Chondrocyte (in vitro differentiated cells): ENCODE measurements around the gene MAML2. TPM values are rescaled to one million over a fixed set of nuclear protein-coding genes. Genes with fewer than 3 reads are reported as not detected.

Experiments used
- DNase-seq: peaks from one replicate; pipeline ENCODE4 v3.0.0; 2021; ENCODE audit warnings: mixed read lengths, low spot score
- H3K27ac Mint-ChIP-seq: one replicate; pipeline ENCODE4 v1.8.0; 2021; ENCODE audit warnings: mild to moderate bottlenecking, moderate library complexity, mixed read lengths; ENCODE audit not compliant: unreplicated experiment
- H3K27me3 Mint-ChIP-seq: 2 replicates; pipeline ENCODE4 v1.8.0; 2021; ENCODE audit warnings: low read depth, mixed read lengths
- H3K36me3 Mint-ChIP-seq: 2 replicates; pipeline ENCODE4 v1.8.0; 2021; ENCODE audit warnings: low read depth, mixed read lengths
- H3K4me1 Mint-ChIP-seq: 2 replicates; pipeline ENCODE4 v1.8.0; 2021; ENCODE audit warnings: low read depth, mild to moderate bottlenecking, mixed read lengths
- H3K4me3 Mint-ChIP-seq: one replicate; pipeline ENCODE4 v1.8.0; 2021; ENCODE audit warnings: mild to moderate bottlenecking, moderate library complexity, mixed read lengths; ENCODE audit not compliant: unreplicated experiment
- H3K9me3 Mint-ChIP-seq: 2 replicates; pipeline ENCODE4 v1.8.0; 2021; ENCODE audit warnings: low read depth, mixed read lengths
- total RNA-seq: library from RNA; stranded (reverse); gene quantifications from 3 replicates; pipeline ENCODE4 v1.2.1, GENCODE V29; 2021
- TF ChIP-seq, protein P1 (sequence below): fragments of 200-600 bp; sonication (generic); IDR thresholded peaks from 2 replicates; pipeline ENCODE4 v1.5.0; 2021; ENCODE audit warnings: antibody characterized with exemption, mild to moderate bottlenecking, moderate library complexity

The MAML2 gene
- total RNA-seq, 1 donor from 2014 or later = 19.0 TPM

GRCh38 chr11:96322775-96323641 lies 20.0 kb downstream of the MAML2 start:
- H3K36me3 Mint-ChIP-seq = peaks cover 1% of the 10 kb centered on the region
- peaks cover 93% of the 10 kb centered on the region for H3K4me1 Mint-ChIP-seq
- TF ChIP-seq, protein P1, sequence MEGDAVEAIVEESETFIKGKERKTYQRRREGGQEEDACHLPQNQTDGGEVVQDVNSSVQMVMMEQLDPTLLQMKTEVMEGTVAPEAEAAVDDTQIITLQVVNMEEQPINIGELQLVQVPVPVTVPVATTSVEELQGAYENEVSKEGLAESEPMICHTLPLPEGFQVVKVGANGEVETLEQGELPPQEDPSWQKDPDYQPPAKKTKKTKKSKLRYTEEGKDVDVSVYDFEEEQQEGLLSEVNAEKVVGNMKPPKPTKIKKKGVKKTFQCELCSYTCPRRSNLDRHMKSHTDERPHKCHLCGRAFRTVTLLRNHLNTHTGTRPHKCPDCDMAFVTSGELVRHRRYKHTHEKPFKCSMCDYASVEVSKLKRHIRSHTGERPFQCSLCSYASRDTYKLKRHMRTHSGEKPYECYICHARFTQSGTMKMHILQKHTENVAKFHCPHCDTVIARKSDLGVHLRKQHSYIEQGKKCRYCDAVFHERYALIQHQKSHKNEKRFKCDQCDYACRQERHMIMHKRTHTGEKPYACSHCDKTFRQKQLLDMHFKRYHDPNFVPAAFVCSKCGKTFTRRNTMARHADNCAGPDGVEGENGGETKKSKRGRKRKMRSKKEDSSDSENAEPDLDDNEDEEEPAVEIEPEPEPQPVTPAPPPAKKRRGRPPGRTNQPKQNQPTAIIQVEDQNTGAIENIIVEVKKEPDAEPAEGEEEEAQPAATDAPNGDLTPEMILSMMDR = no peak
- no peaks in the 10 kb centered on the region for H3K9me3 Mint-ChIP-seq
- H3K27me3 Mint-ChIP-seq = no peaks in the 10 kb centered on the region
- H3K4me3 Mint-ChIP-seq = no peak overlapping the region
- peak overlapping the region; percentile 94 for H3K27ac Mint-ChIP-seq
- no peak for DNase-seq

- peak overlapping the region; percentile 78 for H3K27ac Mint-ChIP-seq
- H3K9me3 Mint-ChIP-seq = no peaks in the 10 kb centered on the region
- no peak overlapping the region for H3K4me3 Mint-ChIP-seq
- peaks cover 4% of the 10 kb centered on the region for H3K36me3 Mint-ChIP-seq
- TF ChIP-seq, protein P1 = no peak
- DNase-seq = no peak
- peaks cover 97% of the 10 kb centered on the region for H3K4me1 Mint-ChIP-seq
- H3K27me3 Mint-ChIP-seq = no peaks in the 10 kb centered on the region
Observed at GRCh38 chr11:96321091-96321490, 21.9 kb downstream of the MAML2 start.

DNA sequence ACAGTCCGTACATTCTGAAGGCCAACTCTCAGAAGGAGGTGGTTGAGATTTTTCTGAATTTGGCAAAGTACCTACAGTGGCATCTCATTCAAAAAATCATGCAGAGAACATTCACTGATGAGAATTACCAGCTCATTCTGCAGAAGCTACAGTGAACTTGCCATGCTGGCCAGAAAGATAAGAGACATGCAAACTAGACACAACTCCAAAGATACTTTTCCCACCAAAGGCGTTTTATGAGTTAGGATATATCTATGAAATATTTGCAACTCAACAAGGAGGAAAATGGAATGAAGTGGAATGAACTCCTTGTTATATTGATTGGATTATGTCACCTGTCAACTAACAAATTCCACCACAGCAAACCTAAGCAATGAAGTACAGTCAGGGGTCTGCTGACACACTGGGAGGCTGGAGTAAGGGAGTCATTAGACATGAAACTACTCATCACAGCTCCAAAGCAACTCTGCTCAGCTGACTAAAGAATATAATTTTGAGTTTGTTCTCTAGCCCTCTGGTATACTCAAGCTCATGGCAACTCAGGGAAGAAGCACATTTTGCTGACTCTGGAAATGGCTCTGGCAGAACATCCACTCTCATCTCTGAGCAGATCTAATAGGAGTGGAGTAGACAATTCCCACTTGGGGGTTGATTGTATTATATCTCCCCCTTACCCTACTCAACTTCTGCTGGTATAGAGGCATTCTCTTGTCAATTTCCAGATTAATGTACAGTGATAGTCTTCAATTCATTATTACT lies 22.9 kb downstream of the MAML2 start:
- no peaks in the 10 kb centered on the region for H3K9me3 Mint-ChIP-seq
- H3K27me3 Mint-ChIP-seq = no peaks in the 10 kb centered on the region
- peaks cover 93% of the 10 kb centered on the region for H3K4me1 Mint-ChIP-seq
- no peak overlapping the region for H3K4me3 Mint-ChIP-seq
- TF ChIP-seq, protein P1 = no peak
- H3K27ac Mint-ChIP-seq = peak overlapping the region; percentile 78
- H3K36me3 Mint-ChIP-seq = peaks cover 4% of the 10 kb centered on the region
- no peak for DNase-seq

GRCh38 chr11:96318850-96319249 lies 24.1 kb downstream of the MAML2 start:
- Mint-ChIP-seq H3K4me3 (no peak overlapping the region), H3K9me3 (no peaks in the 10 kb centered on the region), H3K36me3 (peaks cover 4% of the 10 kb centered on the region), H3K27me3 (no peaks in the 10 kb centered on the region), H3K27ac (no peak overlapping the region), H3K4me1 (peaks cover 93% of the 10 kb centered on the region)
- TF ChIP-seq, protein P1 = no peak
- DNase-seq = no peak

- H3K9me3 Mint-ChIP-seq = no peaks in the 10 kb centered on the region
- H3K36me3 Mint-ChIP-seq = peaks cover 4% of the 10 kb centered on the region
- TF ChIP-seq, protein P1 = no peak
- no peak overlapping the region for H3K27ac Mint-ChIP-seq
- peaks cover 93% of the 10 kb centered on the region for H3K4me1 Mint-ChIP-seq
- no peak overlapping the region for H3K4me3 Mint-ChIP-seq
- no peak for DNase-seq
- H3K27me3 Mint-ChIP-seq = no peaks in the 10 kb centered on the region
Observed at GRCh38 chr11:96318399-96318798, 24.6 kb downstream of the MAML2 start.
